Panc1 (cell line): Measurements from ENCODE around the gene DIAPH3. TPM values are rescaled to one million over a fixed set of nuclear protein-coding genes. Genes with fewer than 3 reads are reported as not detected.

Source experiments
- ATAC-seq: fragments of 200-7000 bp; cut with Tn5 transposase; 2 replicates; pipeline ENCODE4 v1.9.1; 2020; ENCODE audit warnings: mild to moderate bottlenecking, moderate library complexity
- BruUV-seq: library from RNA; stranded (reverse); fragments of 400-500 nt; replicated peaks from 2 replicates; lab custom pipeline; 2021; lab: Mats Ljungman, UMichigan
- CTCF ChIA-PET: fragments of 300-600 bp; sonication (Branson Sonifier 250); formaldehyde crosslinking; loops from one replicate; lab custom pipeline; 2022; ENCODE audit warnings: antibody characterized with exemption; lab: Charles Lee
- POLR2A ChIA-PET: fragments of 300-600 bp; sonication (Branson Sonifier 250); formaldehyde crosslinking; loops from one replicate; lab custom pipeline; 2022; ENCODE audit warnings: antibody characterized with exemption; lab: Charles Lee
- DNase-seq: peaks from one replicate; pipeline ENCODE4 v3.0.0-alpha.2; 2010; ENCODE audit warnings: low read depth, low spot score
- H3K27ac ChIP-seq: 2 replicates; pipeline ENCODE4 v1.5.1; 2011; ENCODE audit warnings: mild to moderate bottlenecking, low read length, inconsistent platforms
- H3K27me3 ChIP-seq: fragments of 200-500 bp; sonication (Bioruptor generic); 2 replicates; pipeline ENCODE4 v1.6.0; 2014; ENCODE audit warnings: low read length, inconsistent platforms; ENCODE audit not compliant: control insufficient read depth, insufficient read depth
- H3K36me3 ChIP-seq: fragments of 200-500 bp; sonication (Bioruptor generic); 2 replicates; pipeline ENCODE4 v1.5.1; 2014; ENCODE audit warnings: inconsistent platforms, mild to moderate bottlenecking, low read length, moderate library complexity; ENCODE audit not compliant: control insufficient read depth, insufficient read depth
- H3K4me1 ChIP-seq: 2 replicates; pipeline ENCODE4 v1.5.1; 2011; ENCODE audit warnings: inconsistent platforms, mild to moderate bottlenecking, low read length, moderate library complexity; ENCODE audit not compliant: control insufficient read depth, insufficient read depth
- H3K4me3 ChIP-seq, 2 experiments: 2 replicates each; pipeline ENCODE4 v1.5.1; 2011 to 2012; ENCODE audit warnings: low read depth in 2 of 2, low read length in 2 of 2, mild to moderate bottlenecking in 2 of 2, inconsistent platforms in 1 of 2, moderate library complexity in 1 of 2
- H3K9me3 ChIP-seq: fragments of 200-500 bp; sonication (Bioruptor generic); 2 replicates; pipeline ENCODE4 v1.5.1; 2014; ENCODE audit warnings: low read depth, mild to moderate bottlenecking, inconsistent platforms, low read length, moderate library complexity; ENCODE audit not compliant: control insufficient read depth, insufficient read depth
- CTCF ChIP-seq: fragments of 450-650 bp; IDR thresholded peaks from 2 replicates; pipeline ENCODE4 v1.5.1; 2017; ENCODE audit warnings: mild to moderate bottlenecking
- POLR2AphosphoS5 ChIP-seq: IDR thresholded peaks from 2 replicates; pipeline ENCODE4 v1.6.1; 2012; ENCODE audit warnings: mild to moderate bottlenecking, low read depth, low read length, moderate library complexity
- REST ChIP-seq, 2 experiments: IDR thresholded peaks; 2 replicates each; pipeline ENCODE4 v1.6.1; 2011 to 2012; ENCODE audit warnings: low read depth in 2 of 2, control low read depth in 1 of 2, low read length in 1 of 2, mild to moderate bottlenecking in 1 of 2, moderate library complexity in 1 of 2; ENCODE audit not compliant: insufficient read depth in 1 of 2
- SIN3A ChIP-seq: IDR thresholded peaks from 2 replicates; pipeline ENCODE4 v1.6.1; 2012; ENCODE audit warnings: low read depth, mild to moderate bottlenecking, low read length, moderate library complexity, borderline replicate concordance; ENCODE audit not compliant: insufficient read depth
- TCF7L2 ChIP-seq: IDR thresholded peaks from 2 replicates; pipeline ENCODE4 v1.6.1; 2011; ENCODE audit warnings: mild to moderate bottlenecking, low read depth, low read length, inconsistent platforms
- in situ Hi-C: cut with HindIII; loops from 2 replicates; pipeline ENCODE4 v1.10.0; 2016; ENCODE audit warnings: low sequenced_read_pairs, low pct_unique_long_range_greater_than_20kb
- intact Hi-C: fragments of 100-400 bp; cut with micrococcal nuclease; formaldehyde crosslinking; loops from one replicate; pipeline ENCODE4 v1.10.0; 2022; ENCODE audit not compliant: unreplicated experiment
- total RNA-seq: library from RNA; stranded (reverse); gene quantifications from one replicate; pipeline ENCODE4 v1.2.1, GENCODE V29; 2021; ENCODE audit not compliant: unreplicated experiment

The DIAPH3 gene
- total RNA-seq, 1 experiment from 2014 or later = 15.4 TPM

GRCh38 chr13:59730026-59730425 lies 433.7 kb downstream of the DIAPH3 start:
- Histone ChIP-seq H3K36me3 (no peaks in the 10 kb centered on the region), H3K27me3 (no peaks in the 10 kb centered on the region), H3K27ac (no peak overlapping the region), H3K4me1 (no peaks in the 10 kb centered on the region), H3K9me3 (no peaks in the 10 kb centered on the region), H3K4me3 (no peak overlapping the region)
- intact Hi-C loops = no loop called here
- no peak for DNase-seq
- no TSS peak for BruUV-seq
- ChIA-PET CTCF (no interaction called here), POLR2A (no interaction called here)
- TF ChIP-seq REST (IDR thresholded peaks at IDR 0.05; ENCODE audit: insufficient read depth in 1 of 2, low read depth in 2 of 2, low read length in 1 of 2) (no peak), TCF7L2 (no peak), CTCF (no peak), POLR2AphosphoS5 (no peak), SIN3A (no peak)
- ATAC-seq = no peak
- in situ Hi-C loops = no loop called here

GRCh38 chr13:59728896-59729545 lies 434.7 kb downstream of the DIAPH3 start:
- CTCF ChIA-PET = no interaction called here
- DNase-seq (no peak), ATAC-seq (no peak)
- in situ Hi-C loops (no loop called here), intact Hi-C loops (no loop called here)
- no peaks in the 10 kb centered on the region for H3K9me3 ChIP-seq
- no peaks in the 10 kb centered on the region for H3K27me3 ChIP-seq
- POLR2A ChIA-PET = no interaction called here
- TF ChIP-seq REST (IDR thresholded peaks at IDR 0.05; ENCODE audit: insufficient read depth in 1 of 2, low read depth in 2 of 2, low read length in 1 of 2) (no peak), TCF7L2 (no peak), CTCF (no peak), SIN3A (no peak), POLR2AphosphoS5 (no peak)
- H3K27ac ChIP-seq = no peak overlapping the region
- no peaks in the 10 kb centered on the region for H3K36me3 ChIP-seq
- BruUV-seq = no TSS peak
- no peaks in the 10 kb centered on the region for H3K4me1 ChIP-seq
- H3K4me3 ChIP-seq = no peak overlapping the region
